Measurements from ENCODE around the gene SH3BP5.

GRCh38 chr3:15272426-15273196, 59.8 kb downstream of the SH3BP5 start:
- TF ChIP-seq CTCF (IDR thresholded peaks at IDR 0.05): no peak
- TF ChIP-seq POLR2A (IDR thresholded peaks at IDR 0.05): no peak

Data from adrenal gland (tissue), 5 donors.